Activated T-helper 17 cell treated with anti-CD3 and anti-CD28 coated beads, Interleukin-2, amount 50 U/mL, for 72 hours (primary cell): Measurements from ENCODE around the gene CANX. TPM values are rescaled to one million over a fixed set of nuclear protein-coding genes. Genes with fewer than 3 reads are reported as not detected.
A peak's percentile ranks its signal among the peaks of the same experiment; 100 is the strongest.
"Not testable (repeated sequence)": the region's sequence is repeated elsewhere in the genome, so short reads cannot be mapped to it uniquely, and the experiment has no call there.

ENCODE experiments used
- ATAC-seq: fragments of 150-1000 bp; cut with Tn5 transposase; replicated peaks from 2 replicates; pipeline ENCODE4 v1.10.0; 2021; ENCODE audit warnings: mild to moderate bottlenecking, moderate library complexity
- H3K27ac Mint-ChIP-seq: one replicate; pipeline ENCODE4 v1.8.0; 2022; ENCODE audit warnings: mixed read lengths
- H3K27me3 Mint-ChIP-seq: one replicate; pipeline ENCODE4 v1.8.0; 2022; ENCODE audit warnings: mixed read lengths
- H3K36me3 Mint-ChIP-seq: one replicate; pipeline ENCODE4 v1.8.0; 2022; ENCODE audit warnings: low read depth, mild to moderate bottlenecking, mixed read lengths
- H3K4me1 Mint-ChIP-seq: one replicate; pipeline ENCODE4 v1.8.0; 2022; ENCODE audit warnings: mixed read lengths
- H3K4me3 Mint-ChIP-seq: one replicate; pipeline ENCODE4 v1.8.0; 2022; ENCODE audit warnings: mild to moderate bottlenecking, mixed read lengths
- H3K9me3 Mint-ChIP-seq: one replicate; pipeline ENCODE4 v1.8.0; 2022; ENCODE audit warnings: mixed read lengths
- total RNA-seq, 2 donors: library from RNA; stranded (reverse); gene quantifications; one replicate each; pipeline ENCODE4 v1.2.3, GENCODE V29; 2022

Gene CANX
- total RNA-seq, 2 donors from 2014 or later: 605 to 614 TPM

DNA sequence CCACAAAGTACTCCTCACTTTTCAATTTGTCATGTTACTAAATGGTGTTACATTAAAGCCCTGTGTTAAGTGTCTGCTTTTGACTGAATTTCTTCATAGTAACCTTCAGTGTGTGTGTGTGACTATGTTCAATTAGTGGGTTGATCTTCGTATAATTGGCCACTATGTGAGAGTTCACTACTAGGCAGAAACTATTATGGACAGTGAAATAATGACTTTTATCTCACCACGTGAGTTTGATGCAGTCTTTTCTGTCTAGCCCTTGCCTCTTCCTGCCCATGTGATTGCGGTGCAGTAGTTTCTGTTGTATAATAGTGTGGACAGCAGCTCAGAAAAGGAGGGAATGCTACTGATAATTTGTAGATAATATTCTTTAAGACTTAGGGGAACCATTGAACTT, 32.1 kb downstream of the CANX start:
- peak overlapping the region; percentile 96 for H3K4me3 Mint-ChIP-seq
- H3K27me3 Mint-ChIP-seq: no peaks in the 10 kb centered on the region
- ATAC-seq: no peak
- peaks cover 14% of the 10 kb centered on the region for H3K4me1 Mint-ChIP-seq
- peaks cover 94% of the 10 kb centered on the region for H3K36me3 Mint-ChIP-seq
- peak overlapping the region; percentile 14 for H3K27ac Mint-ChIP-seq
- H3K9me3 Mint-ChIP-seq: no peaks in the 10 kb centered on the region

DNA sequence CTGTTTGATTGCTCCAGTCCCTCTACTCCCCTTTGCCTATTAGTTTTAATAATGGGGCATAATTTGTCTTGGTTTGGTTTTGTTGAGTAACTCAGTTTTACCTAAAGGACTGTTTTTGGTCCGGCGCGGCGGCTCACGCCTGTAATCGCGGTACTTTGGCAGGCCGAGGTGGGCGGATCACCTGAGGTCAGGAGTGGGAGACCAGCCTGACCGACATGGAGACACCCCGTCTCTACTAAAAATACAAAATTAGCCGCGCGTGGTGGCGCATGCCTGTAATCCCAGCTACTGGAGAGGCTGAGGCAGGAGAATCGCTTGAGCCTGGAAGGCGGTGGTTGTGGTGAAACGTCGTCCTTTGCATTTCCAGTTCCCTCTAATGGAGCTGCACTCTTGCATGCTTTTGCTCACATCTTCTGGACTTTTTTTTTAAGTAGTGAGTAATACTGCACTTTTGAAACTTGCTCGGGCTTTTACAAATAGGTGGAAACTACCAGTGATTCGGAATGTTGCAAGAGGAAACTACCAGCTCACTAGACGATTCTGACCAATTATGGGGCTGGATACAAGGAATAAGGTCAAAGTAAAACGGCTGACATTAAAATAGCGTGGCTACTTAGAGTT, 33.1 kb downstream of the CANX start:
- Mint-ChIP-seq H3K27ac (peak overlapping the region; percentile 92), H3K4me3 (peak overlapping the region; percentile 96), H3K36me3 (peaks cover 88% of the 10 kb centered on the region), H3K4me1 (peaks cover 13% of the 10 kb centered on the region), H3K9me3 (no peaks in the 10 kb centered on the region), H3K27me3 (no peaks in the 10 kb centered on the region)
- ATAC-seq: peak; percentile 59

DNA sequence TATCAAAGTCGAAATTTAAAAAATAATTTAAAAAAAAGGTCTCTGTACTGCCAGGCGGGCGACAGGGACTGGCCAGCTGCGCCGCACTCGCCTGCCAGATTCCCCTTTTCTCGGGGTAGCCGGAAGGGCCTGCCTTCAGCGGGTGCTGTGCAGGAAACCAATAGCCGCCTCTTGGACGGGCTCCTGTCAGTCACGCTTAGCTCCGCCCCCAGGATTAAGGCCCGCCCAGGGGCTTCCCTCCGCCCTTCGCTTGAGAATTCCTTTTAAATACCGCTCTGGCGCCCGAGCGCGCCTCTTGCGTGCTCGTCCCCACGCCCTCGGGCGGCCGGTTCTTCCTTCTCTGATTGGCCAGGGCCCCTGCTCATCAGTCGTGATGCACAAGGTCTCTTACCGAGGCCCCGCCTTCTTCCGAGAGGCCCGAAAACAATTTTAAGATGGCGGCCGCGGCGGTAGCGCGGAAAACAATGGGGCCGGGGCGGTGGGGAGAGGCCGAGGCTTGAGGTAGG, 33.7 kb downstream of the CANX start, which contains the start of gene MAML1:
Gene MAML1 (plus strand): TSS at position 411 of the 506 bp plus-strand sequence. CDS start 291 bp downstream, outside the sequence.
- H3K9me3 Mint-ChIP-seq: no peaks in the 10 kb centered on the region
- ATAC-seq: peak; percentile 94
- H3K27me3 Mint-ChIP-seq: no peaks in the 10 kb centered on the region
- peak within 1 kb of the TSS; percentile 92 for H3K27ac Mint-ChIP-seq
- H3K36me3 Mint-ChIP-seq: peaks cover 88% of the 10 kb centered on the region
- H3K4me1 Mint-ChIP-seq: peaks cover 15% of the 10 kb centered on the region
- peak within 1 kb of the TSS; percentile 96 for H3K4me3 Mint-ChIP-seq

DNA sequence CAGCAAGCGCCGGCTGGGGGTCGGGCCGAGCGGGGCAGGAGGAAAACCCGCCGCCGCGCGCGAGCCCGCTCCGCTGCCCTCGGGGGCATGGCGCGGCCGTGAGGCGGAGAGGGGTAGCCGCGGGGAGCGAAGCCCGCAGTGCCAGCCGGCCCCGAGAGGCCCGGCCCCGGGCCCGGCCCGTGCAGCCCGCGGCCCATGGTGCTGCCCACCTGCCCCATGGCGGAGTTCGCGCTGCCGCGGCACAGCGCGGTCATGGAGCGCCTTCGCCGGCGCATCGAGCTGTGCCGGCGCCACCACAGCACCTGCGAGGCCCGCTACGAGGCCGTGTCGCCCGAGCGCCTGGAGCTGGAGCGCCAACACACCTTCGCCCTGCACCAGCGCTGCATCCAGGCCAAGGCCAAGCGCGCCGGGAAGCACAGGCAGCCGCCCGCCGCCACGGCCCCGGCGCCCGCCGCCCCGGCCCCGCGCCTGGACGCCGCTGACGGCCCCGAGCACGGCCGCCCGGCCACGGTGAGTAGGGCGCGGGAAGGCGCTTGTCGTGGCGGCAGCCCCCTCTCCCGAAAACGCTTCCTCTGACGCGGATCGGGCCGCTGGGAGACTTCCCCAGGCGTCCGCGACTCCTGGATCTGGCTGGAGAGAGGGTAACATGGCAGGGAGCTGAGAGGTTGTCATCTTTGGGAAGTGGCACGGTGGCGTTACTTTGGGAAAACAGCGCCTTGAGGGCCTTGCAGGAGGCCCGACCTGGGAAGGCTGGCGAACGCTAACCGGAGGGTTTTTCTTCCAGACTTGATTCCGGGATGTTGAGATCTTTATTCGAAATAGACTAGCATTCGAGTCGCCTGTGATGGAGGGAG, 34.4 kb downstream of the CANX start:
- H3K27me3 Mint-ChIP-seq: no peaks in the 10 kb centered on the region
- peak; percentile 13 for ATAC-seq
- peaks cover 21% of the 10 kb centered on the region for H3K4me1 Mint-ChIP-seq
- peaks cover 88% of the 10 kb centered on the region for H3K36me3 Mint-ChIP-seq
- peak overlapping the region; percentile 96 for H3K4me3 Mint-ChIP-seq
- H3K27ac Mint-ChIP-seq: peak overlapping the region; percentile 92
- no peaks in the 10 kb centered on the region for H3K9me3 Mint-ChIP-seq

DNA sequence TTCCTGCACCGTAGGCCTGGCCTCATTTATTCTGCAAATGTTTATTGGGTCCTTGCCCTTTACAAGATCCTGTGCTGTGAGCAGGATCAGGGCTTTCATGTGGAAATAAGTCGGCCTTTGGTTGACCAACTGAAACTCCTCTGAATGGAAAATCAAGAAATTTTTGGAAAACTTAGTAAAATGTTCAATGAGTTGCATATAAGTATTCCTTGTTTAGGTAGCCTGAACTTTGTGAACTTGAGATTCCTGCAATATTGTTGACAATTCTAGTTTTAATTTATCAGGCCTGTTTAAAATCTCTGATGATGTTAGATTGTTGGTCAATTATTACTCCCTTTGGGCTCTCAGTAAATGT, 35.0 kb downstream of the CANX start:
- H3K4me3 Mint-ChIP-seq: peak overlapping the region; percentile 96

DNA sequence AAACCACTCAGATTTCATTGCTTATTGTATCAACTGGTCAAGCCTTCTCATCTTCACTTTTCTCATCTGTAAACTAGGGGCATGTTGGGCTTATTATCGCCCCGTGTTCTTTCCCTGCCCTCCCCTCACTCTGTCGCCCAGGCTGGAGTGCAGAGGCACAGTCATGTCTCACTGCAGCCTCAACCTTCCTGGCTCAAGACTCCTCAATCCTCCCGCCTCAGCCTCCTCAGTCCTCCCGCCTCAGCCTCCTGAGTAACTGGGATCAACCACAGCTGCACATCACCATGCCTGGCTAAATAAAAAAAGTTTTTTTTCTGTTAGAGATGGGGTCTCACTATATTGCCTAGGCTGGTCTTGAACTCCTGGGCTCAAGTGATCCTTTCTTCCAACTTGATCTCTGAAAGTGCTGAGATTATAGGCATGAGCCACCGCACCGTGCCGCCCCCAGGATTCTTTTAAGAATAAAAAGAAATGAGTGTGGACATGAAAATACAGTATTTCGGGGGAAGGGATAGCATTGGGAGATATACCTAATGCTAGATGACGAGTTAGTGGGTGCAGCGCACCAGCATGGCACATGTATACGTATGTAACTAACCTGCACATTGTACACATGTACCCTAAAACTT, 35.9 kb downstream of the CANX start:
- no peaks in the 10 kb centered on the region for H3K27me3 Mint-ChIP-seq
- peak overlapping the region; percentile 96 for H3K4me3 Mint-ChIP-seq
- H3K27ac Mint-ChIP-seq: peak overlapping the region; percentile 92
- peaks cover 35% of the 10 kb centered on the region for H3K4me1 Mint-ChIP-seq
- H3K36me3 Mint-ChIP-seq: peaks cover 88% of the 10 kb centered on the region
- no peak for ATAC-seq
- no peaks in the 10 kb centered on the region for H3K9me3 Mint-ChIP-seq

More for the DNA sequence above, 35.0 kb downstream of the CANX start:
- Mint-ChIP-seq H3K27ac (peak overlapping the region; percentile 92), H3K9me3 (no peaks in the 10 kb centered on the region), H3K4me1 (peaks cover 27% of the 10 kb centered on the region), H3K36me3 (peaks cover 88% of the 10 kb centered on the region), H3K27me3 (no peaks in the 10 kb centered on the region)
- no peak for ATAC-seq

DNA sequence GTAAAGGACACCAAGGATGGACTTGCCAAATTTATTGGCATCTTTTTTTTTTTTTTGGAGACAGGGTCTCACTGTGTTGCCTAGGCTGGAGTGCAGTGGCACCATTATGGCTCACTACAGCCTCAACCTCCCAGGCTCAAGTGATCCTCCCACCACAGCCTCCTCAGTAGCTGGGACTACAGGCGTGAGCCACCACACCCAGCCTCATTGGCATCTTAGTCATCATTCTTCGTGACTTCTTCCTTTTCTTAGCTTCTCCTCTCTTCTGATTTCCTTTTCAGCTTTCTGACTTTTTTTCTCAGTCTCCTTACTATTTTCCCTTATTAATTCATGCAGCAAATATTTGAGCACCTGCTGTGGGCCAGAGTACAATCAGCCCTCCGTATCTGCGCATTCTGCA, 40.0 kb downstream of the CANX start:
- no peaks in the 10 kb centered on the region for H3K27me3 Mint-ChIP-seq
- peak overlapping the region; percentile 35 for H3K4me3 Mint-ChIP-seq
- no peaks in the 10 kb centered on the region for H3K9me3 Mint-ChIP-seq
- peaks cover 45% of the 10 kb centered on the region for H3K4me1 Mint-ChIP-seq
- peak; percentile 52 for ATAC-seq
- H3K27ac Mint-ChIP-seq: peak overlapping the region; percentile 13
- peaks cover 77% of the 10 kb centered on the region for H3K36me3 Mint-ChIP-seq

DNA sequence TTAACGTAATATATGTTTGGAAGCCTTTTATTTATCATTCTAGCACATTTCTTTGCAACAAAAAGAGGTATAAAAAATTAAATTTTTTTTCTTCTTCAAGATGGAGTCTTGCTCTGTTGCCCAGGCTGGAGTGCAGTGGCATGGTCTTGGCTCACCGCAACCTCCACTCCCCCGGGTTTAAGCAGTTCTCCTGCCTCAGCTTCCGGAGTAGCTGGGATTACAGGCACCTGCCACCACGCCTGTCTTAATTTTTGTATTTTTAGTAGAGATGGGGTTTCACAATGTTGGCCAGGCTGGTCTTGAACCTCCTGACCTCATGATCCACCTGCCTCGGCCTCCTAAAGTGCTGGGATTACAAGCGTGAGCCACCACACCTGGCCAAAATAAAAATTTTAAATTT, 45.3 kb downstream of the CANX start:
- H3K4me1 Mint-ChIP-seq: peaks cover 37% of the 10 kb centered on the region

DNA sequence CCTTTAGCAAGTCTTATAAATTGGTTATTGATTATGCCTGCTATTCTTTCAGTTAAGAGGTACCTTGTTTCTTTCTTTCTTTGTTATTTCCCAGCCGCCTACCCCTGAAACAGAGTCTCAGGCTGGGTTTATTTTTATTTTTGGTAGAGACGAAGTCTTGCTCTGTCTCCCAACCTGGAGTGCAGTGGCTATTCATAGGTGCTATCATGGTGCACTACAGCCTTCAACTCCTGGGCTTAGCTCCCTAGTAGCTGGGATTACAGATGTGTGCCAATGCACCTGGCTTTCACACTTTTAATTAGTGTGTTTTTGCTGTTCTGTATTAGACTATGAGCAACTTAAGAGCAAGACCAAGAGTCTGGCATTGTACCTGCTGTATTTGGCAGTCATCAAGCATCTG, 48.1 kb downstream of the CANX start:
- peak overlapping the region; percentile 7 for H3K27ac Mint-ChIP-seq
- no peaks in the 10 kb centered on the region for H3K27me3 Mint-ChIP-seq
- no peak for ATAC-seq
- no peak overlapping the region for H3K4me3 Mint-ChIP-seq
- H3K9me3 Mint-ChIP-seq: no peaks in the 10 kb centered on the region
- peaks cover 26% of the 10 kb centered on the region for H3K4me1 Mint-ChIP-seq
- peaks cover 55% of the 10 kb centered on the region for H3K36me3 Mint-ChIP-seq

More for the DNA sequence above, 45.3 kb downstream of the CANX start:
- H3K36me3 Mint-ChIP-seq: peaks cover 56% of the 10 kb centered on the region
- not testable (repeated sequence) for H3K9me3 Mint-ChIP-seq, H3K27ac Mint-ChIP-seq, H3K27me3 Mint-ChIP-seq, ATAC-seq, H3K4me3 Mint-ChIP-seq

DNA sequence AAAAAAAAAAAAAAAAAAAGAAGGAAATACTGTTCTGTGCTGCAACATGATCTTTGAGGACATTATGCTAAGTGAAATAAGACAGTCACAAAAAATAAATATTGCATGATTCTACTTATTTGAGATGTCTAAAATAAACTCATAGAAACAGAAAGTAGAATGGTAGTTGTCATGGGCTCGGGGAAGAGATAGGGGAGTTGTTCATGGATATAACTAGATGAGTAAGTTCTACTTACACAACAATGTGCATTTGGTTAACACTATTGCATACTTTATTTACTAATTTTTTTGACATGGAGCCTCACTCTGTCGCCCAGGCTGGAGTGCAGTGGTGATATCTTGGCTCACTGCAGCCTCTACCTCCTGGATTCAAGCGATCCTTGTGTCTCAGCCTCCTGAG, 49.0 kb downstream of the CANX start:
- H3K4me1 Mint-ChIP-seq: peaks cover 26% of the 10 kb centered on the region
- no peak overlapping the region for H3K4me3 Mint-ChIP-seq
- H3K36me3 Mint-ChIP-seq: peaks cover 52% of the 10 kb centered on the region
- no peaks in the 10 kb centered on the region for H3K27me3 Mint-ChIP-seq
- H3K9me3 Mint-ChIP-seq: no peaks in the 10 kb centered on the region
- ATAC-seq: no peak
- H3K27ac Mint-ChIP-seq: no peak overlapping the region

DNA sequence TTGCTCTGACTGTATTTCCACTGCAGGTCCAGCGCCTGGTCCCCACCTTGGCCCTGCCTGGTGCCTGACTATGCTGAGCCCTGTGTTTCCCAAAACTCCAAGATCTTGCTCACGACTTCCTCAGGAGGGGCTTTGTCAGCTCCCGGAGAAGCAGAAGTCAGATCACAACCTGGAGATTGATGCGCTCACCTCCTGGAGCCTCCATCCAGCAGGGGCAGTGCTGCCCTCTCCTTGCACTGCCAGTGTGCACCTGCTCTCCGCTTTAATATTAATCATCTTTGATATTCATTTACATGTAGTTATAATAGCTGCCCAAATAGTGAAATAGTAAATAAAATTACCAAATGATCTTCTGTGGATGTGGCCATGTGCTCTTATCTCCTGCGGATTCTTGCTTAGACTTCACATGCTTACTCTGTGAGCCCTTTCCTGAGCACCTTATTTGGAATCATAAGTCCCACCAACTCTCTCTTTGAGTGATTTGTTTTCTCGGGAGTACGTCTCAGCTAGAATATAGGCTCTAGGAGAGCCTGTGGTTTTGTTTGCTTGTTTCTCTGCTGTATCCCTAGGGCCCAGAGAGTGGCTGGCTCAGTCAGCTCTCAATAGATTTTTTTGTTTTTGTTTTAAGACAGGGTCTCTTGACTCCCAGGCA, 51.2 kb downstream of the CANX start:
- Mint-ChIP-seq H3K27me3 (no peaks in the 10 kb centered on the region), H3K27ac (peak overlapping the region; percentile 48), H3K9me3 (no peaks in the 10 kb centered on the region), H3K4me3 (no peak overlapping the region), H3K4me1 (peaks cover 40% of the 10 kb centered on the region), H3K36me3 (peaks cover 63% of the 10 kb centered on the region)
- no peak for ATAC-seq

DNA sequence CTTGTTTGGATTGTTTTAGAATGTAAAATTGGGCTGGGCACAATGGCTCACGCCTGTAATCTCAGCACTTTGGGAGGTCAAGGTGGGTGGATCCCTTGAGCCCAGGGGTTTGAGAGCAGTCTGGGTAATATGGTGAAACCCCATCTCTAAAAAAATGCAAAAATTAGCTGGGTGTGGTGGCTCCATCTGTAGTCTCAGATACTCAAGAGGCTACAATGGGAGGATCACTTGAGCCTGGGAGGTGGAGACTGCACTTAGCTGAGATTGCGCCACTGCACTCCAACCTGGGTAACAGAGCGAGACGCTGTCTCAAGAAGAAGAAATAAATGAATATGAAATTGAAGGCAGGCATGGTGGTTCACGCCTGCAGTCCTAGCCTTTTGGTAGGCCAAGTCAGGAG, 55.2 kb downstream of the CANX start:
- Mint-ChIP-seq H3K4me3 (no peak overlapping the region), H3K27me3 (no peaks in the 10 kb centered on the region), H3K9me3 (no peaks in the 10 kb centered on the region)

DNA sequence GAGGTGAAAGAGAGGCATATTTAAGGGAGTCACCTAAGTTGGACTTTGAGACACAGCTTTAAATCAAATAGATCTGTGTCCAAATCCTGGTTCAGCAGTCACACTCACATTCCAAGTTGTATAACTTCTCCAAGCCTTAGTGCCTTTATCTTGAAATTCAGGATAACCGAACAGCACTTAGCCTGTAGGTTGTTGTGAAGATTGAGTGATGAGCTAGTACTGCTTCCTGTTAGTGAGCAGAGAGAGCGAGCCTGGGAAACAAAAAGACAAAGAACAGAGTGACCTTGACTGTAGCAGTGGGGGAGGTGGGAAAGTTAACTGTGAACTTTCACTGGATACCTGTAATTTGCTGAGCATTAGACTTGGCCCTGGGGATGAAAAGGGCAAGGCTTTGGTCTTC, 56.3 kb downstream of the CANX start:
- H3K9me3 Mint-ChIP-seq: no peaks in the 10 kb centered on the region

More for the DNA sequence above, 55.2 kb downstream of the CANX start:
- no peak for ATAC-seq
- peaks cover 44% of the 10 kb centered on the region for H3K36me3 Mint-ChIP-seq
- peak overlapping the region; percentile 55 for H3K27ac Mint-ChIP-seq
- H3K4me1 Mint-ChIP-seq: peaks cover 34% of the 10 kb centered on the region

DNA sequence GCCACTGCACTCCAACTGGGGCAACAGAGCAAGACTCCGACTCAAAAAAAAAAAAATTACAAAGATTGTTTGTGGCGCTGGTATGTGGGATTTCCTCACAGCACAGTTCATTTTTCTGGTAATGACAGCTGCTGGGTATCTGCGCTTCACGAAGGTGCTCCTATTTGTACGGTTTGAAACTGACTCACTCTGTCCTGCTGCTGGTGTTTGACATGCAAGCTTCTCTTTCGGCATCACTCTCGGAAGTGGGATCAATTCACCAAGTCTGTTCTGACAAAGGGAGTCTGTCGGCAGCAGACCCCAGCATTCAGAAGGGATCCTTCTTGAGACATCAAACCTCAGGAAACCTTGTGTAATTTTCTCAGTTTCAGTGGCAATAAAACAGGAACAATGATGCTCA, 60.2 kb downstream of the CANX start:
- ATAC-seq: peak; percentile 63
- peak overlapping the region; percentile 78 for H3K27ac Mint-ChIP-seq
- H3K4me1 Mint-ChIP-seq: peaks cover 54% of the 10 kb centered on the region
- peaks cover 13% of the 10 kb centered on the region for H3K36me3 Mint-ChIP-seq
- H3K4me3 Mint-ChIP-seq: peak overlapping the region; percentile 68
- no peaks in the 10 kb centered on the region for H3K9me3 Mint-ChIP-seq
- no peaks in the 10 kb centered on the region for H3K27me3 Mint-ChIP-seq

More for the DNA sequence above, 56.3 kb downstream of the CANX start:
- Mint-ChIP-seq H3K27me3 (no peaks in the 10 kb centered on the region), H3K4me1 (peaks cover 43% of the 10 kb centered on the region), H3K4me3 (peak overlapping the region; percentile 2), H3K27ac (peak overlapping the region; percentile 55), H3K36me3 (peaks cover 33% of the 10 kb centered on the region)
- no peak for ATAC-seq
